ENCODE results near the gene POLR2B.

DNA sequence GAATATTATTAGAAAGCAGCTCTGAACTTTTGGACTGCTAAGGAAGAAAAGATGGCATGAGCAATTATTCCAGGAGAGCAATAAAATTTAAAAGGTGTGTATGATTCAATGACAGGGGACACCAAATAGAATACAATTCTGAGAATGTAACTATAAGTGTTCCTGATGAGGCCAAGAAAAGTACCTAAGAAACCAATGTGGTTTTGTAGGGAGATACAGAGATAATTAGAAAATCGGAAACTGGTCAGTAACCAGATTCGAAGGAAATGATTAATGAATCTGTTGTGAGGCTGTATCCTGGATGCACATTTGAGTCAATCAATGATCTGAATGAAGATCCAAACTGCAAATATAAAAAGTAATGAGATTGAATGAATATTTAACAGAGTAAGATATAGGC, 7.3 kb upstream of the POLR2B start:
- TF ChIP-seq FOXP2 (optimal IDR thresholded peaks at IDR 0.05; ENCODE audit: borderline replicate concordance, extremely low read depth, extremely low read length, insufficient read depth) (no peak), POLR2AphosphoS5 (IDR thresholded peaks at IDR 0.05; ENCODE audit: low read depth, low read length) (no peak)

Data from PFSK-1 (cell line).